ENCODE results near the gene NDE1.

DNA sequence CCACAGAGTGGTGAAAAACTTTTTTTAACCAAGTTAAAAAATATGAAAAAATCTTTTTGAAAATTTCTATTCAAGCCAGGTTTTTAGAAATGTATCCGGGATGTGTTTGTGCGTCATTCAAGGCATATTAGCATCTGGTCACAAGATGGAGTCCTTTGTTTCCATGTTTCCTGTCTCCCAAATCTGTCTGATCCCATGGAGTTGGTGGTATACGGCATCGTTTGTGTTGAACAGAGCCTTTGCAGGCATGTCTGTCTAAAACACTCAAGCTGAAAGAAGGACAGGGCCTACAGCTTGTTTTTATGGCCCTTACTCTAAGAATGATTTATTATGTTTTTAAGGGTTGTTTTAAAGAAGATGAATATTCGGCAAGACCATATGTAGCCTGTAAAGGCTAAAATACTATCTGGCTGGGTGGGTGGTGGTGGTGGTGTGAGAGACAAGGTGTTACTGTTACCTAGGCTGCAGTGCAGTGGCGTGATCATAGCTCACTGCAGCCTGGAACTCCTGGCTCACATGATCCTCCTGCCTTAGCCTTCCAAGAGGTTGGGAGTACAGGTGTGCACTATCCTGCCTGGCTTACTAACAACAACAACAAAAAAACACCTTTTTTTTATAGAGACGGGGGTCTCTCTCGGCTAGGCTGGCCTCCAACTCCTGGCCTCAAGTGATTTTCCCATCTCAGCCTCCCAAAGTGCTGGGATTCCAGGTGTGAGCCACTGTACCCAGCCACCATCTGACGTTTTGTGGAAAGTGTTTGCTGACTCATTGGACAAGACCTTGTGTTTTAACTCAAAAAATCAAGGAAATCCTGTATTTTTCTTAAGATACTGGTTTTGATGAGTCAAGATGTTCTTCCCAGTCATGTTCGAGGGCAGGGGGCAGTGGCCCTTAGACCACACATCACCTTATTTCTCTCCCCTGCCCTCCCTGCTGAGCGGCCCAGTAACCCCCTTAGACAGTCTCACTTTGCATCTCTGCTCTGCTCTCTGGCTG lies 52.2 kb downstream of the NDE1 start:
- TF ChIP-seq, protein P1, sequence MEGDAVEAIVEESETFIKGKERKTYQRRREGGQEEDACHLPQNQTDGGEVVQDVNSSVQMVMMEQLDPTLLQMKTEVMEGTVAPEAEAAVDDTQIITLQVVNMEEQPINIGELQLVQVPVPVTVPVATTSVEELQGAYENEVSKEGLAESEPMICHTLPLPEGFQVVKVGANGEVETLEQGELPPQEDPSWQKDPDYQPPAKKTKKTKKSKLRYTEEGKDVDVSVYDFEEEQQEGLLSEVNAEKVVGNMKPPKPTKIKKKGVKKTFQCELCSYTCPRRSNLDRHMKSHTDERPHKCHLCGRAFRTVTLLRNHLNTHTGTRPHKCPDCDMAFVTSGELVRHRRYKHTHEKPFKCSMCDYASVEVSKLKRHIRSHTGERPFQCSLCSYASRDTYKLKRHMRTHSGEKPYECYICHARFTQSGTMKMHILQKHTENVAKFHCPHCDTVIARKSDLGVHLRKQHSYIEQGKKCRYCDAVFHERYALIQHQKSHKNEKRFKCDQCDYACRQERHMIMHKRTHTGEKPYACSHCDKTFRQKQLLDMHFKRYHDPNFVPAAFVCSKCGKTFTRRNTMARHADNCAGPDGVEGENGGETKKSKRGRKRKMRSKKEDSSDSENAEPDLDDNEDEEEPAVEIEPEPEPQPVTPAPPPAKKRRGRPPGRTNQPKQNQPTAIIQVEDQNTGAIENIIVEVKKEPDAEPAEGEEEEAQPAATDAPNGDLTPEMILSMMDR (IDR thresholded peaks at IDR 0.05; ENCODE audit: low read length) = no peak
- no peak for TF ChIP-seq EZH2 (optimal IDR thresholded peaks at IDR 0.05; ENCODE audit: low read depth, low read length)
- TF ChIP-seq EZH2phosphoT487 (IDR thresholded peaks at IDR 0.05; ENCODE audit: low read length) = no peak
